Skin epidermis (tissue), 12 donors: Measurements from ENCODE around the gene TP73.

Source experiments
- H3K27ac ChIP-seq, 21 experiments: fragments of 200-600 bp; sonication (generic) in 11 of 21; one replicate each; pipeline ENCODE4 v1.5.0; 2020; ENCODE audit warnings: mild to moderate bottlenecking in 3 of 21, inconsistent platforms in 2 of 21, moderate library complexity in 2 of 21
- H3K4me3 ChIP-seq, 7 experiments: fragments of 200-600 bp; sonication (generic) in 2 of 7; one replicate each; pipeline ENCODE4 v1.5.0; 2020; ENCODE audit warnings: inconsistent platforms in 2 of 7, mild to moderate bottlenecking in 2 of 7, moderate library complexity in 1 of 7

Gene TP73

DNA sequence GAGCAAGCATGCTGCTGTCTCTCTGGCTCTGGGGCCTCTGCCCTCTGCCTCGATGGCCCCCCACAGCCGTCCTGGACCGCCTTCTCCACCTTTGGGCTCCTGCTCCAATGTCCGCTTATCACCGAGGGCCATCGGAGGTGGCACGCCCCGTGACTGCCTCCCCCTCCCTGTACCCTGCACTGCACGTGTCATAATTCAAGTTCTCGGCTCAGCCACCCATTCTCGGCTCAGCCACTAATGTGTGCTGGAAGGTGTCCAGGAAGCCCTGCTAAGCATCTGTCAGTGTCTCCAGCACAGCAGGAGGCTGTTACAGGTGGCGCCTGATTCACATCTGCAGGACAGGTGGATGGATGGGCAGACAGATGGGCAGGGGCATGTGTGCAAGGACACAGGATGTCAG lies 45.5 kb downstream of the TP73 start:
- no peak overlapping the region for H3K27ac ChIP-seq
- no peak overlapping the region for H3K4me3 ChIP-seq

DNA sequence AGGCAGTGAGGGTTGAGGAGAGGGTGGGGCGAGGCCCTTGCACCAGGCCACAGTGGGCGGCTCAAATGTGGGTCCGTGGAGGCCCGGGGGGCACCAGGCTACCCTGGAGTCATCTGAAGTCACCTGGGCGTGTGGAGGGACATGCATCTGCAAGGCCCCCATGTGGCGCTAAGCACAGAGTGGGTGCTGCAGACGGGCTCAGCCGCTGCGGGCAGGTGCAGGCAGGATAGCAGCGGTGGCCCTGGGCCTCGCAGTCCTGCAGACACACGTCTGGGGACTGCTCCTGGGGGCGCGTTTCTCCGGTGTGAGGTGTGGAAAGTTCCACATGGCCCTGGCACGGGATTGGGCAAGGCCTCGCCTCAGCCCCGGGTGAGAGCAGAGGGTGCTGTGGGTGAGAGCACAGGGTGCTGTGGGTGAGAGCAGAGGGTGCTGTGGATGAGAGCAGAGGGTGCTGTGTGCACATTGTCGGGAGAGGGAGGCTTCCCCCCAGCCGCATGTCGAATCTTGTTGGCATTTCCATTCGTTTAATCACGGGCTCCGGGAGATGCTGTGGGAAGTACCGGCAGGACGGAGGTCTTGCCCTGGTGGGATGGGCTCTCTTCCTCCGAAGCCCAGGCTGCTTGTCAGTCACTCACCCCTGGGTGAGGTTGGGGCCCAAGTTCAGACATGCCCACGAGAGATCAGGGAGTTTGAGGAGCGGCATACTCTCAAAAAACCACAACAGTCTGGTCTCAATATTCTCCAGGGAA lies 46.5 kb downstream of the TP73 start:
- peak overlapping the region in 13 of 21 experiments; percentile 22 to 80 (median 42) for H3K27ac ChIP-seq
- no peak overlapping the region for H3K4me3 ChIP-seq

DNA sequence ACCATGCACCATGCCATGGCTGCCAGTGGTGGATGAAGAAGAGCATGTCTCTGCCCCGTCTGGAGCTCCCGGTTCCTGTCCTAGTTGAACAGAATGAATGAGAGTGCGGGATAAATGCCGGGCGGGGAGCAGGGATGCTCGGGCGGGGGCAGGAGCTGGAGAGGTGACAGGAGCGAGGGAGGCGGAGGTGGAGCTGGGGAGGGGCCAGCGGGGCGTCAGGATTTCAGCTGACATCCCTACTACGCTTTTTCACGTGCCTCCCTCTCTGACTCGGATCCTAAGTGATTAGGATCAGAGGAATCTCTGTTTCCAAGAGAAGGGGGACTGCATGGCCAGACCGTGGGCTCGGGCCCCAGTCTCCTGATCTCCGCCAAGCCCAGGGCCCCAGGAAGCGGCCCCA lies 47.3 kb downstream of the TP73 start:
- Histone ChIP-seq H3K4me3 (no peak overlapping the region), H3K27ac (peak overlapping the region in 14 of 21 experiments; percentile 7 to 80 (median 39))

DNA sequence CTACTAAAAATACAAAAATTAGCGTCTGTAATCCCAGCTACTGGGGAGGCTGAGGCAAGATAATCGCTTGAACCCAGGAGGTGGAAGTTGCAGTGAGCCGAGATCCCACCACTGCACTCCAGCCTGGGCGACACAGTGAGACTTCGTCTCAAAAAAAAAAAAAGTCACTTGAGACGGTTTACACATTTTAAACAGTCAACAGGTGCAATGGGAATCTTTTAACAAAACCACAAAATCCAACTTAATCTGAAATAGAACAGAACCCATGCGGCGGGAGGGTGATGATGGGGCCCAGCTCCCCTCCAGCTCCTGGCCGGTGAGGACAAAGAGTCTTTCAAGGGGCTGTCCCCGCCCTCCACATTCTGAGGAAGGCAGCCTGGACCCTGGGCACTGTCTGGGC lies 48.3 kb downstream of the TP73 start:
- Histone ChIP-seq H3K4me3 (no peak overlapping the region), H3K27ac (no peak overlapping the region)

DNA sequence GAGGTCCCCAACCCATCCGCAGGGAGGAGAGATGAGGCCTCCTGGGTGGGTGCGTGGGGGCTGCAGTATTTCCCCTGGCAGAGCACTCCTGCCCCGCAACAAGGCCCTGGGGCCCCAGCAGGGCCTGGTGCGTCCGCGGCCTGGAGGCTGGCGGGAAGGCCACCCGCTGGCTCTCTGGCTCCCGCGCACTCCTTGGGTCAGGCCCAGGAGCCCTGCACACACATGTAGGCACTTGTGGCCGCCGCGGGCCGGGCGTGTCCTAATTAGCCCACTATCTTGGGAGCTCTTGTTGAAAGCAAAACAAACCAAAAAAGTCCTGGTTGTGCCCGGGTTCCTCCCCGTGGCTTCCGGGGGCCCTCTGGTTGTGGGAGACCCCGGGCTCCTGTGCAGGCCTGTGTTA lies 50.2 kb downstream of the TP73 start:
- Histone ChIP-seq H3K27ac (peak overlapping the region in 13 of 21 experiments; percentile 1 to 88 (median 55)), H3K4me3 (no peak overlapping the region)

DNA sequence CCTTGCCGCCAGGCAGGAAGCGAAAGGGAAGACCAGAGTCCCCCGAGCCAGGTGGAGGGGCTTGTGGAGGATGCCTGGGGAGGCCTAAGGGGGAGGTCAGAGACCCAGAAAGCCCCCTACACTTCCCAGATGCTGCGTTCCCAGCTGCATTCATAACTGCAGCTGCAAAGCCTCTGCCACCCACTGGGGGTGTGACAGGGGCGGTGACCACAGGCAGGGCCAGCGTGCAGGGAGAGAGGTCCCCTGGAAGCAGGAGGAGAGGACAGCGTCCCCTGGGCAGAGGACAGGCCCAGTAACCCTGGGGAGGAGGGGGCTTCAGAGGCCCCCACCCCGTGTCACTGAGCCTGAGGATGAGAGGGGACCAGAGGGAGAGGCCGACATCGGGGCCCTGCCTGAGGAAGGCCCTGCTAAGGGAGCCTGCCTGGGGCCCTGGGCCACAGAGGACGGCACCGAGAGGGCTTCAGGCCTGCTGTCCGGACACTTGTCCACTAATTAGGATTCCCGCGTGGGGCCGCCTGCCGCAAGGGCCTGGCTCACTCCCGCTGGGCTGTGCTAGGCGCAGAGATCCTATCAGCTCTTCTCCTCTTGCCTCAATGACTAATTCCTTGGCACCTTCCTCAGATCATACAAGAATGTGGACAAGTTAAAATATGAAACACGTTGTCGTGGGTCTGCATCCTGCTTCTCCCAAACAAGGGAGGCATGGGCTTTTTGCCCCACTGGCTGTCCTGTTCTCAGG lies 50.8 kb downstream of the TP73 start:
- Histone ChIP-seq H3K4me3 (no peak overlapping the region), H3K27ac (peak overlapping the region in 17 of 21 experiments; percentile 1 to 88 (median 54))

DNA sequence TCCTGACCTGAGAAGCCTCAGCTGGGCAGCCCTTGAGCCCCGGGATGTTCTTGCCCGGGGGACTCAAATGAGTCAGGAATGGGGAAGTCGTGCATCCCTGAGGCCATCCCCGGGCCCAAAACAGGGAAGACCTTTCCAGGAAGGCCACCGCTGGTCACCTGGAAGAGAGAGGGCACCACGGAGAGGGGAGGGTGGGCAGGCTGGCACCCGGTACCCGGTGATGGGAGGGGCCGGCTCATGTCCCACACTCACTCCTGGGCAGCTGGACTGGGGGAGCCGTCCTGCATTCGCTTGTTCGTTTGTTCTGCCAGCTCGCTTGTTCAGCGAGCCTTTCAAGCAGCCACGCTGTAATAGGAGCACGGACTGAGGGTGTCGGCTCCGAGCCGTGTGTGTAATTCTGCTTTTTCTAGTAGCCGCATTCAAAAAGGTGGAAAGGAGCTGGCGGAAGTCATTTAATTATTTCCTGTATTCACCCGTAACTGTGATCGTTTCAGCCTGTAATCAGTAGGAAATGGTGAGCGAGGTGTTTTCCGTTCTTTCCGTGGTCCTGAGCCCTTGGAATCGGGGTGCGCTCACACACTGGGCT lies 51.6 kb downstream of the TP73 start:
- Histone ChIP-seq H3K27ac (peak overlapping the region in 15 of 21 experiments; percentile 10 to 88 (median 54)), H3K4me3 (no peak overlapping the region)

DNA sequence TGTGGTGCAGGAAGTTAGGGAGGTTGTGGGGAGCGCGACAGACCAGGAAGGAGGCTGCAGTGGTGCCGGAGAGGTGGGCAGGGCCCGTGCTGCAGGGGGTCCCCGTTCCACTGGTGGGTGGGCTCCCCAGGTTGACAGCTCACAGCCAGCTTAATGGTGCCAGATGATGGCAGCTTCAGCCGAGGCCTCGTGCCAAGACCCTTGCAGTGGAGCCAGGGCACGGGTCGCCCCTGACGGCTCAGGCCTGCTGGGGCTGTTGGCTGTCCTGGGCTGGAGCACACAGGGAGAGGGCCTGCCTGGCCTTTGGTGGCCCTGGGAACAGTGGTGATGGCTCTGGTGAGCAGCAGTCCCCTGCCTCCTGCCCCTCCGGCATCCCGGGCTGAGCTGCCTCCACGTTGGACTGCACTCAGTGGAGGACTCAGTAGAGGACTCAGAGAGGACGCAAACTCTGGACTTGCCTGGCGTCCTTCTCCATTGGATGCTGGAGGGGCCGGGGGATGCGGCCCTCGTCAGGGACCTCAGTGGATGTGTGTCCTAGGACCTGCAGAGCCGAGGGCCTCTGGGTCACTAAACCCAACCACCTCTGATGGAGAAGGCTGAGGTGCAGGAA lies 53.1 kb downstream of the TP73 start:
- Histone ChIP-seq H3K4me3 (no peak overlapping the region), H3K27ac (peak overlapping the region in 4 of 21 experiments; percentile 10 to 79 (median 48))

DNA sequence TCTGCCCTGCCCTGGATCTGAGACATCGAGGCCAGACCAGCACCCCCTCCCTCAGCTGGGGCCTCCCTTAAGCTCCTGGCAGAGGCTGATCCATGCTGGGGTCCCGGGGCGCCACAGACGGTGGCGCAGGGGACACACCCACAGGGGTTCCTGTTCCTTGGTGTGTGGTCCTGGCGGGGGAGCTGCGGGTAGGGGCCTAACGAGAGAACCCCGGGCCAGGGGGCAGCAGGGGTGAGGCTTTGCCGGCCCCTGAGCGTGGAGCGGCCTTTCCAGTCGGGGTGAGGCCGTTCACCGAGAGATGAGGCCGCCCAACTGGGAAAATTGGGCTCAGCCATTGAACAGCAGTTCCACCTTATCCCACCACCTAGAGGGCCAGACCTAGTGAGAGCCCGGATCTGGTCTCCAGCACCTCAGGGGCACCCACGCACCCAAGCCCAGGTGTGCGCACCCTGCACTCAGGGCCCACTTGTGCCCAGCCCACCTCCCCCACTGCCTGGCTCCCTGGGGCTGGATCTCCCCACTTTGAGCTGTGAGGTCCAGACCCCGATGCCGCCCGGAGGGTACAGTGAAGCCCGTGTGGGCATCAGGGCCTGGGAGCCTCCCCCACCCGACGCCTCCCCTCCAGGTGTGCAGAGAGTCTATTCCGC lies 54.5 kb downstream of the TP73 start:
- Histone ChIP-seq H3K27ac (peak overlapping the region in 4 of 21 experiments; percentile 9 to 84 (median 46)), H3K4me3 (peak overlapping the region in 1 of 7 experiments; percentile 46)

DNA sequence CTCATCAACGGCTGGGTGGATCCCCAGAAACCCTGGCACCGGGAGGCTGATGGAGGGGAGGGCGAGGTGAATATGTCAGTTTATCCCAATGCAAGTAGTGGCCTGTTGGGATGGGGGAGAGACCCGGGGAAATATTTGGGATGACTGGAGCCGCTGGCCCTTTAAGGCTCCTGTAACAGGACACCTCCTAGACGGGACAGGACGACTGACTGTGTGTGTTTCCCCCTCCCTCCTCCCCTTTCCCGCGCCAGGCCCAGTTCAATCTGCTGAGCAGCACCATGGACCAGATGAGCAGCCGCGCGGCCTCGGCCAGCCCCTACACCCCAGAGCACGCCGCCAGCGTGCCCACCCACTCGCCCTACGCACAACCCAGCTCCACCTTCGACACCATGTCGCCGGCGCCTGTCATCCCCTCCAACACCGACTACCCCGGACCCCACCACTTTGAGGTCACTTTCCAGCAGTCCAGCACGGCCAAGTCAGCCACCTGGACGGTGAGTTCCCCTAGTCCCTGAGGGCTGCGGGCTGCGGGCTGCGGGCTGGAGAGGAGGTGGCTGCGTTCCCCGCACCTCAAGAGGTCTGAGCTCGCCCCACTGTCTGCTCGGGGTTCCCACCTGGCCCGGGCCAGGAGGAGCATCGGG lies 55.1 kb downstream of the TP73 start:
- Histone ChIP-seq H3K27ac (peak overlapping the region in 9 of 21 experiments; percentile 13 to 84 (median 35)), H3K4me3 (peak overlapping the region; percentile 11 to 46 (median 31))

DNA sequence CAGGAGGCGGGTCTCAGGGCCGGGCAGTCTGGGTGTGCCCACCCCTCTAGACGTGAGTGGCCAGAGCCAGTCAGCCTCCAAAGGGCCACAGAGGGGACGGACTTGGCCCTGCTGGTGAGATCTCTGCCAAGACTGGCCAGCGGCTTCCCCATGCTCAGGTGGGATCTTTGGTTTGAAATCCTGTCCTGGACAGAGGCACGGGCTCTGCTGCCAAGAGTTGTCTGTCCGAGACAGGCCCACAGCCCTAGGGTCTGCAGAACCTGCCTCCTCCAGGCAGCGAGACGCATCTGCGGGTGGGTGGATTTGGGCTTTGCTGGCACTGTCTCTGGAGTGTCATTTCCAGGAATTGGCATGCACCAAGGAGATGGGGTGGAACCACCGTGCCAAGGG lies 55.6 kb downstream of the TP73 start:
- H3K4me3 ChIP-seq: peak overlapping the region; percentile 11 to 46 (median 31)
- H3K27ac ChIP-seq: peak overlapping the region in 9 of 21 experiments; percentile 13 to 84 (median 35)

DNA sequence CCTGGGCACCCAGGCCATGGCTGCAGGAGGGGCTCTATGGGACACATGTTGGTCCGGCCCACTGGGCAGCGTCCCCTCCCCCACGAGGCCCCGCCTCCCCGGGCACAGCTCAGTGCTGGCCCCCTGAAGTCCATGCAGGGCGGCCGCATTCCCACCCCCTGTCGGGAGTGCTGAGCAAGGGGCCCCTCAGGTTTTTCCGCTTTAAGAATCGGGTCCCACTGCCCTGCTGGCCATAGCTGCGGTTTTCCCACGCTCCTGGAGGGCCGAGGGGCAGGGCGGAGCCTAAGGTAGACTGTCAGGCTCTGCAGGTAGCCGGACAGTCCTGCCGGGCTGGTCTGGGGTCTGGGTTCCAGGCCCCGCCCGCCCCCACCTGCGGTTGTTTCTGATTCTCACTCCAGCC lies 56.5 kb downstream of the TP73 start:
- Histone ChIP-seq H3K27ac (peak overlapping the region in 6 of 21 experiments; percentile 5 to 84 (median 40)), H3K4me3 (peak overlapping the region; percentile 6 to 46 (median 31))

DNA sequence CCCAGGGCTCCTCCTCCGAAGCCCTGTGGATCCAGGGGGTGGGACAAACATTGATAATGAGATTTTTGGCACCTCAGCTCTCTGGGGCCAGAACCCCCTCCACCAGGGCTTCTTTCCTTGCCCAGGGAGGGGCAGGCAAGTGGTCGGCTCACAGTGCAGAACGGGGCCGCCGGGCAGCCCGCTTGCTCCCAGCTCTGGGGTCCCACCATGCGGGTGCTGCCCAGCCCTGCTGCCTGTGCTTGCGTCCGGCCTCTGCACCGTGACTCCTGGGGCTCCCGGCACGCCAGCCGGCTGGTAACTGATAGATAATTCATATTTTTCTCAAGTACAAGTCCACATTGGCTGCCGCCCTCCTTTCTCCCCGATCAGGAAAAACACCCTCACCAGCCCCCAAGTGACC lies 57.9 kb downstream of the TP73 start:
- Histone ChIP-seq H3K4me3 (peak overlapping the region in 3 of 7 experiments; percentile 11 to 46 (median 41)), H3K27ac (peak overlapping the region in 2 of 21 experiments; percentile 71 to 84)

DNA sequence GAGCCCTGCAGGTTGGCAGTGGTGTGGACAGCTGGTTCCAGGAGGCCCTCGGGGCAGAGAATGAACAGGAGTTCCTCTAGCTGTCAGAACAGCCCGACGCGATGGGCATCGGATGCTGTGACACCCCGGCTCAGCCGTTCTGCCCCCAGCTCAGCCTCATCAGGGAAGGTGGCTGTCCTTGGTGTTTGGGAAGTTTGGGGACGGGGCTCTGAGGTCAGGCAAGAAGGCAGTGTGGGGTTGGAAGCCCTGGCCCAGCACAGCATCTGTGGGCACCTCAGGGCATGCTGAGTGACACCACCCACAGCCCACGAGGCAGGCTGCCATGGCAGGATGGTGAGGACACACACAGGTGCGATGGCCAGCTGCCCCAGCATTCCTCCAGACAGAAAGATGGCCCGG lies 59.1 kb downstream of the TP73 start:
- Histone ChIP-seq H3K27ac (peak overlapping the region in 6 of 21 experiments; percentile 14 to 84 (median 48)), H3K4me3 (peak overlapping the region in 1 of 7 experiments; percentile 46)

DNA sequence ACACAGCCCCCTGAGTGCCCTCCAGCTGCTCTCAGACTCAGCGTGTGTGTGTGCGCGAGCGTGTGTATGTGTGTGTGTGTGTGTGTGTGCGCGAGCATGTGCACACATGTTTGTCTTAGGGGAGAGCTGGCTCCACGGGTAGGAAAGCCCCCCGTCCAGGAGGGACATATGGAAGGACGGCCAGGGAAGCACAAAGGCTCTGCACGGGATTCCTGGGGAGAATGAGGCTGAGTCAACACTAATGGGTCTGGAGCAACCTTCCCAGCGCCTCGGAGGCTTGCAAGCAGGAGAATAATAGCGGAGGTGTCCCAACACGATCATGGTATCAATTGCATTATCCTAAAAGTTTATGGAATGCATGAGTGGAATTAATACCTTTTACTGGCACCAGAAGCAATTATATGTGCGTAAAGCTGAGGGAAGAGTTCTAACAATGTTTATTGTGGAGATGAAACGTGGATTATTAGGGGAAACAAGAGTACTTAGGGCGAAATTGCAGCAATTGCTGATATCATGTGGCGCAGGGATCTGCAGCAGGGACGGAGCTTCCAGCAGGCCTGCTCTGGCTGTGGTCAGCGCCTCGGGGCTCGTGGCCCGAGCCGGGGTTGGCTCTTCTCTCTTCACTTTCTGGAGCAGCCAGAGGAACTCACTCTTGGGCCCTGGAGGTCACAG lies 59.6 kb downstream of the TP73 start:
- peak overlapping the region in 14 of 21 experiments; percentile 0 to 84 (median 40) for H3K27ac ChIP-seq
- H3K4me3 ChIP-seq: no peak overlapping the region

DNA sequence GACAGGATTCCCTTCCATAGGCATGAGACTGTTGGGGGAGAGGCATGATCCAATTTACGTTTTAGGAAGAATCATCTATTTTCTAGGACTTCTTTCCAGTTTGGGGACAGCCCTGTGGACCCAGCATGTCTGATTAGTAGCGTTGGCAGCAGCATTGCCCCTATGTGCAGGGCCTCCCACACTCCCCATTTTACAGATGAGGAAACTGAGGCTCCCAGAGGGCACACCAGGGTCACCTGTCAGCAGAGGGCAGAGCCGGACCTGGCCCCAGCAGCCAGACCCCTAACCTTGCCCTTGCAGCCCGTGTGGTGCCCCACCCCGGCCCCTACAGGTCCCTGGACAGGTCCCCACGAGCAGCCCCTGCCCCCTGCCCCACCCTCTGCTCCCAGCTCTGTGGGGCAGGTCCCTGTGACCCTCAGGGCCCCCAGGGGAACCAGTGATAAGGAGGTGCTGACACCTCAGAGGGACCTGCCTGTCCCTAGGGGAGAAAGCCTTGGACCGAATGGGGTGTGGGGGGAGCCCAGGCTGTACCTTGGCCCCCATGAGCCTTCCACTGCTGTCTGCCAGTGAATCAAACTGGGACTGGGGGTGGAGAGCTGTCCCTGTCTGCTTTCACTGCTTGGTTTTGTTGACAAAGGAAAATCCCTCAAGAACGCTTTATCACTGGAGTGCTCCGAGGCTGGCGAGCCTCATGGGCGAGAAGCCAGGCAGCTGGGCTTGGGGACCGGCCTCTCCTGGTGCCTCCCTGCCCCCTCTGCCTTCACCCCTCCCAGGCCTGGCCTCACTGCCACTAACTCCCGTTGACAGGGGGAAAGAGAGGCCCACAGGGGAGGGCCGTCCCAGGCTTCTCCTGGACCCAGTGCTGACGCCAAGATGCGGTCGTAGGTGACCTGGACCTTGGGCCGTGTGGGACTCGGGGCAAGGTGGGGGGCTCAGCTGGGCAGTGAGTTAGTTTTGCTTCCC lies 60.5 kb downstream of the TP73 start:
- H3K27ac ChIP-seq: peak overlapping the region in 17 of 21 experiments; percentile 0 to 84 (median 31)

DNA sequence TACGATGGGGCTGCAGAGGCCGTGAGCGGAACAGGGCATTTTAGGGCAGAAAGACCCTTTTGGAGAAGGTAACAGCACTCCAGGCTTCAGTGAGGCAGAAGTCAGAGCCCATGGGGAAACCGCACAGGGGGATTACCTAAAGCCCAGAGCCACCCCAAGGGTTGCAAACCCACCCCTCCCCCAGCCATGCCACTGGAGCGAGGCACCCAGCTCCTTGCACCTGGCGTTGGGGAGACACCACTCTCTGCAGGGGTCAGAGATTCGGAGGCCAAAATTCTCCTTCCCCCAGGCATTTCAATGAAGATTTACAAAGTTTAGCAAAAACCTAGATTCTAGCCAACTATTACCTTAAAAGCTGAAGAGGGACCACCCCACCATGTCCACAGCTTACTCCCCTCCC lies 61.5 kb downstream of the TP73 start:
- no peak overlapping the region for H3K4me3 ChIP-seq
- peak overlapping the region in 4 of 21 experiments; percentile 20 to 84 (median 54) for H3K27ac ChIP-seq

More for the DNA sequence above, 60.5 kb downstream of the TP73 start:
- no peak overlapping the region for H3K4me3 ChIP-seq
